Measurements from ENCODE around the gene RARB. TPM values are rescaled to one million over a fixed set of nuclear protein-coding genes. Genes with fewer than 3 reads are reported as not detected.
A peak's percentile ranks its signal among the peaks of the same experiment; 100 is the strongest.

Gene RARB
- total and polyA plus RNA-seq, 9 of the 15 experiments (the other 6 are each of a cell fraction or from before 2014, with no cell fraction given) = 0.15 to 1.3 (median 0.27) TPM

- Histone ChIP-seq H3K79me2 (ENCODE audit: control insufficient read depth, insufficient read depth, low read length) (no peaks in the 10 kb centered on the region), H3K9ac (ENCODE audit: insufficient read depth in 1 of 2, low read depth in 2 of 2, low read length in 2 of 2) (no peak overlapping the region), H3K9me1 (ENCODE audit: control insufficient read depth, insufficient read depth, low read length) (no peaks in the 10 kb centered on the region), H3K27me3 (ENCODE audit: control insufficient read depth in 2 of 2, insufficient read depth in 2 of 2, low read length in 2 of 2) (peaks cover under 1 to 12% of the 10 kb centered on the region in 2 experiments; a peak in 3 of 5 replicates), H3K27ac (ENCODE audit: extremely low read depth, low read depth, low read length) (no peak overlapping the region), H3K9me3 (replicated peaks; ENCODE audit: control insufficient read depth, insufficient read depth, low read depth, low read length) (no peaks in the 10 kb centered on the region), H3K36me3 (ENCODE audit: control insufficient read depth, insufficient read depth, low read length) (no peaks in the 10 kb centered on the region), H3K4me3 (no peak overlapping the region), H2AFZ (ENCODE audit: low read depth, low read length) (no peak overlapping the region), H3K4me2 (ENCODE audit: insufficient read depth, low read length) (no peak overlapping the region), H4K20me1 (replicated peaks; ENCODE audit: control insufficient read depth, insufficient read depth, low read length) (no peaks in the 10 kb centered on the region), H3K4me1 (replicated peaks in 1 of 2; ENCODE audit: control insufficient read depth in 2 of 2, insufficient read depth in 2 of 2, low read length in 2 of 2) (no peaks in the 10 kb centered on the region)
- intact Hi-C loops (cut with micrococcal nuclease) (no loop called here), in situ Hi-C loops (cut with MboI) (no loop called here)
- ATAC-seq (no peak), DNase-seq (ENCODE audit: extremely low read depth in 1 of 4, low spot score in 3 of 4) (no peak), FAIRE-seq (no peak)
- CTCF ChIA-PET (ENCODE audit: low intra/inter-chr PET ratio) = no interaction called here
- no peak for TF ChIP-seq ZNF445 (CRISPR knock-in tag; IDR thresholded peaks at IDR 0.05; ENCODE audit: low read depth)
- peak; percentile 31 for TF ChIP-seq RBM25 (IDR thresholded peaks at IDR 0.05; ENCODE audit: low read depth, low read length, severe bottlenecking)
- TF ChIP-seq ZFP36 (IDR thresholded peaks at IDR 0.05; ENCODE audit: low read depth, low read length, partially characterized antibody) = peak; percentile 75
- WGBS (ENCODE audit: insufficient coverage, low coverage, missing lambda C conversion rate) = under 1% methylated on average over 7 of the region's 7 CpGs
- POLR2A ChIA-PET = no interaction called here
- no TSS peak for BruUV-seq (replicated peaks)
Measured at GRCh38 chr3:25456723-25457670, 28.9 kb downstream of the RARB start.

Measured in K562 (cell line).